Central memory CD8-positive, alpha-beta T cell (primary cell): Measurements from ENCODE around the gene LPIN3.

Source experiments
- ATAC-seq: fragments of 150-1000 bp; cut with Tn5 transposase; replicated peaks from 2 replicates; pipeline ENCODE4 v1.10.0; 2022; ENCODE audit warnings: mild to moderate bottlenecking, moderate FRiP score, moderate number of reproducible peaks; ENCODE audit not compliant: poor library complexity, severe bottlenecking; ENCODE audit errors: extremely low read depth
- DNase-seq, 2 donors: peaks; one replicate each; pipeline ENCODE4 v3.0.0; 2021; ENCODE audit warnings: low spot score in 2 of 2
- H3K27ac Mint-ChIP-seq: one replicate; pipeline ENCODE4 v1.8.0; 2022; ENCODE audit warnings: low read depth, mild to moderate bottlenecking, moderate library complexity, mixed read lengths
- H3K27me3 Mint-ChIP-seq: one replicate; pipeline ENCODE4 v1.8.0; 2022; ENCODE audit warnings: mixed read lengths
- H3K36me3 Mint-ChIP-seq: one replicate; pipeline ENCODE4 v1.8.0; 2022; ENCODE audit warnings: mild to moderate bottlenecking, moderate library complexity, mixed read lengths; ENCODE audit not compliant: insufficient read depth
- H3K4me1 Mint-ChIP-seq: one replicate; pipeline ENCODE4 v1.8.0; 2022; ENCODE audit warnings: mixed read lengths
- H3K4me3 Mint-ChIP-seq: one replicate; pipeline ENCODE4 v1.8.0; 2022; ENCODE audit warnings: mild to moderate bottlenecking, moderate library complexity, mixed read lengths
- H3K9me3 Mint-ChIP-seq: one replicate; pipeline ENCODE4 v1.8.0; 2022; ENCODE audit warnings: mixed read lengths

LPIN3 gene

GRCh38 chr20:41358717-41359116 is 18.1 kb downstream of the LPIN3 start:
- DNase-seq = no peak
- H3K36me3 Mint-ChIP-seq = no peaks in the 10 kb centered on the region

GRCh38 chr20:41359541-41360011 is 19.0 kb downstream of the LPIN3 start:
- Mint-ChIP-seq H3K36me3 (no peaks in the 10 kb centered on the region), H3K27ac (no peak overlapping the region), H3K4me1 (no peaks in the 10 kb centered on the region), H3K9me3 (no peaks in the 10 kb centered on the region), H3K27me3 (peaks cover 4% of the 10 kb centered on the region), H3K4me3 (no peak overlapping the region)
- no peak for ATAC-seq
- no peak for DNase-seq

More at GRCh38 chr20:41358717-41359116, 18.1 kb downstream of the LPIN3 start:
- no peak overlapping the region for H3K4me3 Mint-ChIP-seq
- H3K27me3 Mint-ChIP-seq = no peaks in the 10 kb centered on the region
- no peaks in the 10 kb centered on the region for H3K4me1 Mint-ChIP-seq
- H3K9me3 Mint-ChIP-seq = no peaks in the 10 kb centered on the region
- no peak overlapping the region for H3K27ac Mint-ChIP-seq
- ATAC-seq = no peak

GRCh38 chr20:41360831-41361756 is 20.5 kb downstream of the LPIN3 start:
- ATAC-seq = no peak

GRCh38 chr20:41361757-41362747 is 21.4 kb downstream of the LPIN3 start:
- ATAC-seq (no peak), DNase-seq (no peak)
- H3K4me1 Mint-ChIP-seq = no peaks in the 10 kb centered on the region
- H3K27ac Mint-ChIP-seq = no peak overlapping the region
- H3K27me3 Mint-ChIP-seq = peaks cover 20% of the 10 kb centered on the region
- H3K9me3 Mint-ChIP-seq = no peaks in the 10 kb centered on the region
- H3K4me3 Mint-ChIP-seq = no peak overlapping the region
- H3K36me3 Mint-ChIP-seq = no peaks in the 10 kb centered on the region

More at GRCh38 chr20:41360831-41361756, 20.5 kb downstream of the LPIN3 start:
- H3K27ac Mint-ChIP-seq = no peak overlapping the region
- no peaks in the 10 kb centered on the region for H3K36me3 Mint-ChIP-seq
- H3K4me1 Mint-ChIP-seq = no peaks in the 10 kb centered on the region
- no peak for DNase-seq
- no peak overlapping the region for H3K4me3 Mint-ChIP-seq
- H3K9me3 Mint-ChIP-seq = no peaks in the 10 kb centered on the region
- H3K27me3 Mint-ChIP-seq = peaks cover 17% of the 10 kb centered on the region

- no peak overlapping the region for H3K27ac Mint-ChIP-seq
- DNase-seq (no peak), ATAC-seq (no peak)
- H3K36me3 Mint-ChIP-seq = no peaks in the 10 kb centered on the region
- H3K4me1 Mint-ChIP-seq = no peaks in the 10 kb centered on the region
- H3K27me3 Mint-ChIP-seq = peaks cover 27% of the 10 kb centered on the region
- no peak overlapping the region for H3K4me3 Mint-ChIP-seq
- H3K9me3 Mint-ChIP-seq = no peaks in the 10 kb centered on the region
Measured at GRCh38 chr20:41362748-41363140, 22.1 kb downstream of the LPIN3 start.

- no peaks in the 10 kb centered on the region for H3K9me3 Mint-ChIP-seq
Measured at GRCh38 chr20:41363601-41364000, 23.0 kb downstream of the LPIN3 start.

GRCh38 chr20:41364236-41364855 is 23.7 kb downstream of the LPIN3 start:
- DNase-seq = no peak
- Mint-ChIP-seq H3K4me1 (no peaks in the 10 kb centered on the region), H3K4me3 (no peak overlapping the region), H3K9me3 (no peaks in the 10 kb centered on the region), H3K36me3 (no peaks in the 10 kb centered on the region), H3K27me3 (peaks cover 39% of the 10 kb centered on the region), H3K27ac (no peak overlapping the region)
- no peak for ATAC-seq

More at GRCh38 chr20:41363601-41364000, 23.0 kb downstream of the LPIN3 start:
- DNase-seq = no peak
- no peak overlapping the region for H3K4me3 Mint-ChIP-seq
- no peaks in the 10 kb centered on the region for H3K4me1 Mint-ChIP-seq
- no peaks in the 10 kb centered on the region for H3K36me3 Mint-ChIP-seq
- H3K27ac Mint-ChIP-seq = no peak overlapping the region
- ATAC-seq = no peak
- H3K27me3 Mint-ChIP-seq = peaks cover 33% of the 10 kb centered on the region

- H3K27me3 Mint-ChIP-seq = peaks cover 47% of the 10 kb centered on the region
- no peaks in the 10 kb centered on the region for H3K4me1 Mint-ChIP-seq
- H3K27ac Mint-ChIP-seq = no peak overlapping the region
- no peaks in the 10 kb centered on the region for H3K9me3 Mint-ChIP-seq
- DNase-seq (no peak), ATAC-seq (no peak)
- no peaks in the 10 kb centered on the region for H3K36me3 Mint-ChIP-seq
- H3K4me3 Mint-ChIP-seq = no peak overlapping the region
Measured at GRCh38 chr20:41364967-41365765, 24.5 kb downstream of the LPIN3 start.

GRCh38 chr20:41365777-41366545 is 25.3 kb downstream of the LPIN3 start:
- ATAC-seq = no peak
- peaks cover 53% of the 10 kb centered on the region for H3K27me3 Mint-ChIP-seq
- no peaks in the 10 kb centered on the region for H3K9me3 Mint-ChIP-seq
- no peak for DNase-seq
- no peaks in the 10 kb centered on the region for H3K36me3 Mint-ChIP-seq
- H3K4me3 Mint-ChIP-seq = no peak overlapping the region
- H3K27ac Mint-ChIP-seq = no peak overlapping the region
- H3K4me1 Mint-ChIP-seq = no peaks in the 10 kb centered on the region

GRCh38 chr20:41366546-41367392 is 26.1 kb downstream of the LPIN3 start, which contains the start of gene EMILIN3:
Gene EMILIN3, minus strand, starts transcription at chr20:41366818. Its CDS starts 184 bp downstream, at chr20:41366634.
- Mint-ChIP-seq H3K27me3 (peaks cover 59% of the 10 kb centered on the region), H3K4me3 (peak within 1 kb of the TSS; percentile 3), H3K4me1 (no peaks in the 10 kb centered on the region), H3K27ac (no peak within 1 kb of the TSS), H3K36me3 (no peaks in the 10 kb centered on the region), H3K9me3 (no peaks in the 10 kb centered on the region)
- DNase-seq (no peak), ATAC-seq (no peak)
